ENCODE data around the gene PKNOX2.

- TF ChIP-seq, protein P1, sequence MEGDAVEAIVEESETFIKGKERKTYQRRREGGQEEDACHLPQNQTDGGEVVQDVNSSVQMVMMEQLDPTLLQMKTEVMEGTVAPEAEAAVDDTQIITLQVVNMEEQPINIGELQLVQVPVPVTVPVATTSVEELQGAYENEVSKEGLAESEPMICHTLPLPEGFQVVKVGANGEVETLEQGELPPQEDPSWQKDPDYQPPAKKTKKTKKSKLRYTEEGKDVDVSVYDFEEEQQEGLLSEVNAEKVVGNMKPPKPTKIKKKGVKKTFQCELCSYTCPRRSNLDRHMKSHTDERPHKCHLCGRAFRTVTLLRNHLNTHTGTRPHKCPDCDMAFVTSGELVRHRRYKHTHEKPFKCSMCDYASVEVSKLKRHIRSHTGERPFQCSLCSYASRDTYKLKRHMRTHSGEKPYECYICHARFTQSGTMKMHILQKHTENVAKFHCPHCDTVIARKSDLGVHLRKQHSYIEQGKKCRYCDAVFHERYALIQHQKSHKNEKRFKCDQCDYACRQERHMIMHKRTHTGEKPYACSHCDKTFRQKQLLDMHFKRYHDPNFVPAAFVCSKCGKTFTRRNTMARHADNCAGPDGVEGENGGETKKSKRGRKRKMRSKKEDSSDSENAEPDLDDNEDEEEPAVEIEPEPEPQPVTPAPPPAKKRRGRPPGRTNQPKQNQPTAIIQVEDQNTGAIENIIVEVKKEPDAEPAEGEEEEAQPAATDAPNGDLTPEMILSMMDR (IDR thresholded peaks at IDR 0.05): no peak
- no peak for TF ChIP-seq POLR2A (IDR thresholded peaks at IDR 0.05)
Observed at GRCh38 chr11:125275905-125276618, 111.5 kb downstream of the PKNOX2 start.
